GM12878 (cell line): ENCODE measurements around the gene FOXP4. TPM values are rescaled to one million over a fixed set of nuclear protein-coding genes. Genes with fewer than 3 reads are reported as not detected.

ENCODE experiments used
- ATAC-seq: fragments of 200-7000 bp; cut with Tn5 transposase; 3 replicates; pipeline ENCODE4 v1.9.1; 2020; ENCODE audit warnings: mild to moderate bottlenecking, moderate library complexity
- BruUV-seq: library from RNA; stranded (reverse); fragments of 400-500 nt; replicated peaks from 2 replicates; lab custom pipeline; 2021; lab: Mats Ljungman, UMichigan
- CTCF ChIA-PET: fragments of 300-600 bp; sonication (Branson Sonifier 250); formaldehyde crosslinking; extraction: SDS; loops from one replicate; lab custom pipeline; 2021; ENCODE audit warnings: inconsistent platforms; lab: Yijun Ruan, JAX
- POLR2A ChIA-PET: fragments of 350-600 bp; formaldehyde crosslinking; extraction: SDS; loops from one replicate; lab custom pipeline; 2021; ENCODE audit warnings: inconsistent platforms; lab: Charles Lee
- RAD21 ChIA-PET: fragments of 300-600 bp; sonication (Branson Sonifier 250); formaldehyde crosslinking; loops from one replicate; lab custom pipeline; 2023; ENCODE audit warnings: antibody characterized with exemption; ENCODE audit not compliant: unreplicated experiment; lab: Charles Lee
- SMC1A ChIA-PET: fragments of 300-600 bp; sonication (Branson Sonifier 250); formaldehyde crosslinking; loops from one replicate; lab custom pipeline; 2023; ENCODE audit not compliant: unreplicated experiment, uncharacterized antibody; lab: Charles Lee
- DNase-seq: peaks from one replicate; pipeline ENCODE4 v3.0.0-alpha.2; 2011; ENCODE audit warnings: low read depth, low spot score
- FAIRE-seq: peaks from 3 replicates; lab custom pipeline; 2011; peaks lifted over from hg19 to GRCh38; lab: Jason Lieb, UNC
- H2AFZ ChIP-seq: 2 replicates; pipeline ENCODE4 v1.6.0; 2011; ENCODE audit warnings: low read depth, low read length, control low read depth; ENCODE audit not compliant: control insufficient read depth
- H3K27ac ChIP-seq: 2 replicates; pipeline ENCODE4 v1.5.1; 2011; ENCODE audit warnings: control low read depth; ENCODE audit not compliant: control insufficient read depth, insufficient read depth
- H3K27me3 ChIP-seq, 2 experiments: replicated peaks in 1 of 2; 2 replicates each; pipeline versions ENCODE4 v1.6.0 to v1.6.1; 2011; ENCODE audit warnings: low read length in 1 of 2; ENCODE audit not compliant: control insufficient read depth in 2 of 2, insufficient read depth in 2 of 2
- H3K36me3 ChIP-seq, 2 experiments: 2 replicates each; pipeline ENCODE4 v1.5.1; 2011; ENCODE audit warnings: low read length in 1 of 2; ENCODE audit not compliant: control insufficient read depth in 2 of 2, insufficient read depth in 2 of 2
- H3K4me1 ChIP-seq: 2 replicates; pipeline ENCODE4 v1.6.1; 2011; ENCODE audit warnings: mild to moderate bottlenecking, low read length, moderate library complexity, mixed read lengths; ENCODE audit not compliant: control insufficient read depth, insufficient read depth
- H3K4me2 ChIP-seq: 2 replicates; pipeline ENCODE4 v1.6.0; 2011; ENCODE audit warnings: control low read depth; ENCODE audit not compliant: control insufficient read depth, insufficient read depth
- H3K4me3 ChIP-seq: fragments of 200-600 bp; sonication (generic); 2 replicates; pipeline ENCODE4 v1.5.1; 2016
- H3K79me2 ChIP-seq: 2 replicates; pipeline ENCODE4 v1.6.0; 2011; ENCODE audit warnings: low read length; ENCODE audit not compliant: control insufficient read depth, insufficient read depth
- H3K9ac ChIP-seq: 2 replicates; pipeline ENCODE4 v1.8.0; 2011; ENCODE audit warnings: low read length, control low read depth, mixed read lengths; ENCODE audit not compliant: control insufficient read depth, insufficient read depth
- H3K9me3 ChIP-seq: replicated peaks from 3 replicates; pipeline ENCODE4 v1.5.1; 2011; ENCODE audit warnings: mild to moderate bottlenecking, low read length; ENCODE audit not compliant: control insufficient read depth, insufficient read depth
- H4K20me1 ChIP-seq: 2 replicates; pipeline ENCODE4 v1.6.0; 2011; ENCODE audit not compliant: control insufficient read depth, insufficient read depth
- BCL11A ChIP-seq: IDR thresholded peaks from 2 replicates; pipeline ENCODE4 v1.6.1; 2011; ENCODE audit warnings: low read depth, low read length
- CREM ChIP-seq: IDR thresholded peaks from 2 replicates; pipeline ENCODE4 v1.6.1; 2014; ENCODE audit warnings: antibody characterized with exemption, low read depth
- EZH2 ChIP-seq: IDR thresholded peaks from 2 replicates; pipeline ENCODE4 v1.6.1; 2012; ENCODE audit warnings: low read depth, mild to moderate bottlenecking, control low read depth, inconsistent platforms, low read length, borderline replicate concordance; ENCODE audit not compliant: control insufficient read depth
- SUZ12 ChIP-seq: fragments of 200-600 bp; sonication (generic); IDR thresholded peaks from one replicate; pipeline ENCODE4 v1.6.1; 2018; ENCODE audit warnings: antibody characterized with exemption, mild to moderate bottlenecking; ENCODE audit not compliant: unreplicated experiment
- USF1 ChIP-seq: IDR thresholded peaks from 2 replicates; pipeline ENCODE4 v1.6.1; 2011; ENCODE audit warnings: borderline replicate concordance, low read depth, mild to moderate bottlenecking, moderate library complexity, mixed read lengths, low read length; ENCODE audit not compliant: insufficient read depth; ENCODE audit errors: extremely low read length
- WGBS: methylation state at CpG from one replicate; pipeline ENCODE4 v1.1.6; 2016; ENCODE audit warnings: low lambda C conversion rate; ENCODE audit not compliant: insufficient replicate concordance, insufficient coverage; ENCODE audit errors: missing lambda C conversion rate; 5-methylcytosine and 5-hydroxymethylcytosine counted together
- in situ Hi-C: fragments of 300-500 bp; cut with MboI; formaldehyde crosslinking; loops from 9 replicates; pipeline ENCODE4 v1.14.3; 2018; ENCODE audit warnings: mixed read lengths
- intact Hi-C: fragments of 100-400 bp; cut with micrococcal nuclease; formaldehyde crosslinking; loops from one replicate; pipeline ENCODE4 v1.14.2; 2022; ENCODE audit not compliant: unreplicated experiment
- polyA plus RNA-seq, 11 experiments: library from polyadenylated mRNA; depleted of rRNA in 4 of 11; unstranded in 6 of 11; stranded (reverse) in 5 of 11; fragments of >200 nt; fragmentation: Nextera tagmentation in 4 of 11; fragmentation: Illumina TruSeq in 1 of 11; extraction: Ambion mirVana in 4 of 11; extraction: Trizol in 1 of 11; gene quantifications; 1 replicate in 1 of 11; 2 replicates in 10 of 11; pipeline versions ENCODE4 v1.2.1 to v1.2.3, GENCODE V29; 2011 to 2016; ENCODE audit warnings: inconsistent platforms in 2 of 11, missing spikeins in 2 of 11, low read depth in 1 of 11
- total RNA-seq, 4 experiments: library from RNA; depleted of rRNA in 3 of 4; stranded (reverse); fragments of >200 nt in 3 of 4; fragmentation: Illumina TruSeq in 1 of 4; extraction: Trizol in 1 of 4; gene quantifications; 2 replicates each; pipeline versions ENCODE4 v1.2.1 to v1.2.3, GENCODE V29; 2013 to 2021
- TF ChIP-seq, protein P1 (sequence below): fragments of 450-650 bp; IDR thresholded peaks from 2 replicates; pipeline ENCODE4 v1.6.1; 2017; ENCODE audit warnings: mild to moderate bottlenecking, low read depth, inconsistent platforms; ENCODE audit not compliant: poor library complexity, severe bottlenecking

The FOXP4 gene
- total and polyA plus RNA-seq, 10 of the 15 experiments (the other 5 are each of a cell fraction or from before 2014, with no cell fraction given) = 0.31 to 46.1 (median 2.3) TPM

- SMC1A ChIA-PET = no interaction called here
- in situ Hi-C loops = no loop called here
- POLR2A ChIA-PET = no interaction called here
- no peaks in the 10 kb centered on the region for H3K36me3 ChIP-seq
- H3K4me3 ChIP-seq = no peak overlapping the region
- peaks cover 8 to 18% of the 10 kb centered on the region in 2 experiments for H3K27me3 ChIP-seq
- no peak overlapping the region for H3K27ac ChIP-seq
- no peak for FAIRE-seq
- intact Hi-C loops = no loop called here
- RAD21 ChIA-PET = no interaction called here
- BruUV-seq = no TSS peak
- no peaks in the 10 kb centered on the region for H3K79me2 ChIP-seq
- no peaks in the 10 kb centered on the region for H4K20me1 ChIP-seq
- H2AFZ ChIP-seq = no peak overlapping the region
- no peak overlapping the region for H3K4me2 ChIP-seq
- no peak overlapping the region for H3K9ac ChIP-seq
- DNase-seq = no peak
- 49% methylated on average over 51 of the region's 54 CpGs for WGBS
- TF ChIP-seq CREM (no peak), BCL11A (no peak)
- no peaks in the 10 kb centered on the region for H3K9me3 ChIP-seq
- CTCF ChIA-PET = no interaction called here
- no peaks in the 10 kb centered on the region for H3K4me1 ChIP-seq
- ATAC-seq = no peak
These were observed 91.2 kb downstream of the FOXP4 start for GRCh38 chr6:41637194-41638001.

GRCh38 chr6:41638002-41638934, 92.1 kb downstream of the FOXP4 start, which contains the start of gene MDFI:
MDFI (plus strand) TSS chr6:41638468; CDS start chr6:41638750, 282 bp downstream.
- ChIA-PET RAD21 (no interaction called here), SMC1A (no interaction called here), CTCF (no interaction called here), POLR2A (no interaction called here)
- ATAC-seq (no peak), FAIRE-seq (no peak), DNase-seq (no peak)
- intact Hi-C loops (no loop called here), in situ Hi-C loops (no loop called here)
- H3K4me2 ChIP-seq = no peak within 1 kb of the TSS
- no peaks in the 10 kb centered on the region for H4K20me1 ChIP-seq
- H3K27ac ChIP-seq = no peak within 1 kb of the TSS
- H2AFZ ChIP-seq = no peak within 1 kb of the TSS
- H3K27me3 ChIP-seq = peaks cover 10 to 18% of the 10 kb centered on the region in 2 experiments
- H3K79me2 ChIP-seq = no peaks in the 10 kb centered on the region
- no peak within 1 kb of the TSS for H3K9ac ChIP-seq
- H3K9me3 ChIP-seq = no peaks in the 10 kb centered on the region
- TF ChIP-seq, protein P1, sequence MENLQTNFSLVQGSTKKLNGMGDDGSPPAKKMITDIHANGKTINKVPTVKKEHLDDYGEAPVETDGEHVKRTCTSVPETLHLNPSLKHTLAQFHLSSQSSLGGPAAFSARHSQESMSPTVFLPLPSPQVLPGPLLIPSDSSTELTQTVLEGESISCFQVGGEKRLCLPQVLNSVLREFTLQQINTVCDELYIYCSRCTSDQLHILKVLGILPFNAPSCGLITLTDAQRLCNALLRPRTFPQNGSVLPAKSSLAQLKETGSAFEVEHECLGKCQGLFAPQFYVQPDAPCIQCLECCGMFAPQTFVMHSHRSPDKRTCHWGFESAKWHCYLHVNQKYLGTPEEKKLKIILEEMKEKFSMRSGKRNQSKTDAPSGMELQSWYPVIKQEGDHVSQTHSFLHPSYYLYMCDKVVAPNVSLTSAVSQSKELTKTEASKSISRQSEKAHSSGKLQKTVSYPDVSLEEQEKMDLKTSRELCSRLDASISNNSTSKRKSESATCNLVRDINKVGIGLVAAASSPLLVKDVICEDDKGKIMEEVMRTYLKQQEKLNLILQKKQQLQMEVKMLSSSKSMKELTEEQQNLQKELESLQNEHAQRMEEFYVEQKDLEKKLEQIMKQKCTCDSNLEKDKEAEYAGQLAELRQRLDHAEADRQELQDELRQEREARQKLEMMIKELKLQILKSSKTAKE = no peak
- 0 out of 2 replicates have a peak, but pooled peaks have one; percentile 44 for TF ChIP-seq EZH2
- peak; percentile 44 for TF ChIP-seq SUZ12
- no peak for TF ChIP-seq USF1
- no TSS peak for BruUV-seq
- 18% methylated on average over 57 of the region's 86 CpGs for WGBS
- no peaks in the 10 kb centered on the region for H3K4me1 ChIP-seq
- no peak within 1 kb of the TSS for H3K4me3 ChIP-seq
- no peaks in the 10 kb centered on the region for H3K36me3 ChIP-seq
